ENCODE measurements around the gene BECN2.

Gene BECN2

GRCh38 chr1:241944300-241944699, 13.3 kb upstream of the BECN2 start:
- Histone ChIP-seq H4K20me1 (ENCODE audit: insufficient read depth, low read length) (no peaks in the 10 kb centered on the region), H3K4me1 (ENCODE audit: low read length) (no peaks in the 10 kb centered on the region), H2AFZ (ENCODE audit: low read depth, low read length) (peak overlapping the region; percentile 66), H3K36me3 (replicated peaks; ENCODE audit: low read depth, low read length) (no peaks in the 10 kb centered on the region), H3K27me3 (ENCODE audit: low read depth, low read length) (no peaks in the 10 kb centered on the region), H3K27ac (ENCODE audit: low read length) (no peak overlapping the region), H3K4me2 (ENCODE audit: low read length) (peak overlapping the region; percentile 31), H3K9ac (ENCODE audit: low read length) (no peak overlapping the region), H3K9me3 (ENCODE audit: insufficient read depth, low read length) (no peaks in the 10 kb centered on the region), H3K79me2 (ENCODE audit: low read length) (no peaks in the 10 kb centered on the region), H3K4me3 (ENCODE audit: low read length) (peak overlapping the region; percentile 56)
- TF ChIP-seq CTCF (IDR thresholded peaks at IDR 0.05; ENCODE audit: low read depth, low read length) (no peak), EZH2phosphoT487 (IDR thresholded peaks at IDR 0.05; ENCODE audit: low read depth) (no peak)

GRCh38 chr1:241947354-241947753, 10.2 kb upstream of the BECN2 start:
- Histone ChIP-seq H3K79me2 (ENCODE audit: low read length) (no peaks in the 10 kb centered on the region), H3K4me3 (ENCODE audit: low read length) (no peak overlapping the region), H3K9me3 (ENCODE audit: insufficient read depth, low read length) (no peaks in the 10 kb centered on the region), H3K9ac (ENCODE audit: low read length) (no peak overlapping the region), H3K4me1 (ENCODE audit: low read length) (no peaks in the 10 kb centered on the region), H3K27me3 (ENCODE audit: low read depth, low read length) (no peaks in the 10 kb centered on the region), H3K27ac (ENCODE audit: low read length) (no peak overlapping the region), H3K36me3 (replicated peaks; ENCODE audit: low read depth, low read length) (no peaks in the 10 kb centered on the region), H2AFZ (ENCODE audit: low read depth, low read length) (no peak overlapping the region), H3K4me2 (ENCODE audit: low read length) (no peak overlapping the region), H4K20me1 (ENCODE audit: insufficient read depth, low read length) (no peaks in the 10 kb centered on the region)
- TF ChIP-seq EZH2phosphoT487 (IDR thresholded peaks at IDR 0.05; ENCODE audit: low read depth) (no peak), CTCF (IDR thresholded peaks at IDR 0.05; ENCODE audit: low read depth, low read length) (no peak)

GRCh38 chr1:241950390-241950789, 7.2 kb upstream of the BECN2 start:
- H2AFZ ChIP-seq (ENCODE audit: low read depth, low read length): no peak overlapping the region

GRCh38 chr1:241962153-241962552, 4.6 kb downstream of the BECN2 start:
- Histone ChIP-seq H3K9ac (ENCODE audit: low read length) (no peak overlapping the region), H2AFZ (ENCODE audit: low read depth, low read length) (no peak overlapping the region), H4K20me1 (ENCODE audit: insufficient read depth, low read length) (no peaks in the 10 kb centered on the region), H3K4me1 (ENCODE audit: low read length) (no peaks in the 10 kb centered on the region), H3K79me2 (ENCODE audit: low read length) (no peaks in the 10 kb centered on the region), H3K27ac (ENCODE audit: low read length) (no peak overlapping the region), H3K9me3 (ENCODE audit: insufficient read depth, low read length) (no peaks in the 10 kb centered on the region), H3K36me3 (replicated peaks; ENCODE audit: low read depth, low read length) (no peaks in the 10 kb centered on the region), H3K4me2 (ENCODE audit: low read length) (no peak overlapping the region), H3K27me3 (ENCODE audit: low read depth, low read length) (no peaks in the 10 kb centered on the region), H3K4me3 (ENCODE audit: low read length) (no peak overlapping the region)
- TF ChIP-seq CTCF (IDR thresholded peaks at IDR 0.05; ENCODE audit: low read depth, low read length): no peak
- no peak for TF ChIP-seq EZH2phosphoT487 (IDR thresholded peaks at IDR 0.05; ENCODE audit: low read depth)

More at GRCh38 chr1:241950390-241950789, 7.2 kb upstream of the BECN2 start:
- no peak overlapping the region for H3K4me3 ChIP-seq (ENCODE audit: low read length)
- no peaks in the 10 kb centered on the region for H3K4me1 ChIP-seq (ENCODE audit: low read length)
- no peak overlapping the region for H3K4me2 ChIP-seq (ENCODE audit: low read length)
- no peaks in the 10 kb centered on the region for H3K9me3 ChIP-seq (ENCODE audit: insufficient read depth, low read length)
- no peak overlapping the region for H3K27ac ChIP-seq (ENCODE audit: low read length)
- no peaks in the 10 kb centered on the region for H4K20me1 ChIP-seq (ENCODE audit: insufficient read depth, low read length)
- H3K27me3 ChIP-seq (ENCODE audit: low read depth, low read length): no peaks in the 10 kb centered on the region
- no peak overlapping the region for H3K9ac ChIP-seq (ENCODE audit: low read length)
- TF ChIP-seq EZH2phosphoT487 (IDR thresholded peaks at IDR 0.05; ENCODE audit: low read depth) (no peak), CTCF (IDR thresholded peaks at IDR 0.05; ENCODE audit: low read depth, low read length) (no peak)
- H3K36me3 ChIP-seq (replicated peaks; ENCODE audit: low read depth, low read length): no peaks in the 10 kb centered on the region
- H3K79me2 ChIP-seq (ENCODE audit: low read length): no peaks in the 10 kb centered on the region
